Pancreas (tissue), 10 donors: Measurements from ENCODE around the gene TESMIN. TPM values are rescaled to one million over a fixed set of nuclear protein-coding genes. Genes with fewer than 3 reads are reported as not detected.
A peak's percentile ranks its signal among the peaks of the same experiment; 100 is the strongest.

Experiments used
- ATAC-seq, 4 donors: fragments of 200-7000 bp; cut with Tn5 transposase; one replicate each; pipeline versions ENCODE4 v1.8.0 to v1.9.1; 2020; ENCODE audit warnings: mild to moderate bottlenecking in 4 of 4, moderate library complexity in 4 of 4
- DNase-seq, 6 donors: peaks; one replicate each; pipeline ENCODE4 v3.0.0-alpha.2; 2020
- FAIRE-seq: peaks from 2 replicates; lab custom pipeline; 2012; peaks lifted over from hg19 to GRCh38; lab: Jason Lieb, UNC
- H3K27ac ChIP-seq, 4 donors: fragments of 200-600 bp; sonication (generic); 1 replicate in 3 of 4; 2 replicates in 1 of 4; pipeline versions ENCODE4 v1.5.0 to v1.8.0; 2020
- H3K27me3 ChIP-seq, 4 donors: fragments of 200-600 bp; one replicate each; pipeline ENCODE4 v1.8.0; 2021
- H3K36me3 ChIP-seq, 3 donors: fragments of 200-600 bp; sonication (generic) in 1 of 3; one replicate each; pipeline versions ENCODE4 v1.5.0 to v1.8.0; 2020 to 2021
- H3K4me1 ChIP-seq, 3 donors: fragments of 200-600 bp; one replicate each; pipeline ENCODE4 v1.8.0; 2021
- H3K4me3 ChIP-seq, 4 donors: fragments of 200-600 bp; sonication (generic) in 2 of 4; one replicate each; pipeline versions ENCODE4 v1.5.0 to v1.8.0; 2020 to 2021
- H3K9me3 ChIP-seq, 4 donors: fragments of 200-600 bp; one replicate each; pipeline ENCODE4 v1.8.0; 2021
- WGBS, 2 donors: extraction: QIAGEN DNeasy Blood & Tissue Kit; methylation state at CpG; one replicate each; pipeline ENCODE4 v1.1.7; 2013; 5-methylcytosine and 5-hydroxymethylcytosine counted together
- intact Hi-C, 3 donors: fragments of 100-400 bp; cut with DNase I; formaldehyde crosslinking; loops; one replicate each; pipeline versions ENCODE4 v1.11.1 to v1.14.2; 2022
- polyA plus RNA-seq, 2 donors: library from polyadenylated mRNA; stranded (reverse); fragments of 200-250 nt; gene quantifications; one replicate each; pipeline ENCODE4 v1.2.3, GENCODE V29; 2013
- total RNA-seq, 6 donors: library from RNA; stranded (reverse); fragmentation: NEBNext Ultra II Directional in 4 of 6; extraction: Animal tissue kit (Norgen Biotek cat#: 25700) in 4 of 6; gene quantifications; one replicate each; pipeline versions ENCODE4 v1.2.1 to v1.2.4, GENCODE V29; 2021 to 2023
- TF ChIP-seq, protein P1 (sequence below), 4 donors: fragments of 200-600 bp; sonication (generic) in 3 of 4; IDR thresholded peaks; one replicate each; pipeline versions ENCODE4 v1.5.0 to v1.8.0; 2021; ENCODE audit warnings: antibody characterized with exemption in 4 of 4
- donor health status: healthy with polysubstance abuse.
- donor health status: DM: no; HTN: no; CAD: no; lungs with moderate emphysema.
- donor health status: DM: no; HTN: no; CAD: no.
- donor health status: control.
- donor health status: control.
- donor health status: Bipolar disorder and iron deficiency.
- donor health status: DM: yes; HTN: yes; CAD: no.
- donor health status: DM: no; HTN: no; CAD: no.
- donor health status: DM: no; HTN: no; CAD: no.
- donor health status: DM: yes; HTN: yes; CAD: no.

Gene TESMIN
- total and polyA plus RNA-seq, 8 donors: 1.4 to 3.6 (median 1.9) TPM

DNA sequence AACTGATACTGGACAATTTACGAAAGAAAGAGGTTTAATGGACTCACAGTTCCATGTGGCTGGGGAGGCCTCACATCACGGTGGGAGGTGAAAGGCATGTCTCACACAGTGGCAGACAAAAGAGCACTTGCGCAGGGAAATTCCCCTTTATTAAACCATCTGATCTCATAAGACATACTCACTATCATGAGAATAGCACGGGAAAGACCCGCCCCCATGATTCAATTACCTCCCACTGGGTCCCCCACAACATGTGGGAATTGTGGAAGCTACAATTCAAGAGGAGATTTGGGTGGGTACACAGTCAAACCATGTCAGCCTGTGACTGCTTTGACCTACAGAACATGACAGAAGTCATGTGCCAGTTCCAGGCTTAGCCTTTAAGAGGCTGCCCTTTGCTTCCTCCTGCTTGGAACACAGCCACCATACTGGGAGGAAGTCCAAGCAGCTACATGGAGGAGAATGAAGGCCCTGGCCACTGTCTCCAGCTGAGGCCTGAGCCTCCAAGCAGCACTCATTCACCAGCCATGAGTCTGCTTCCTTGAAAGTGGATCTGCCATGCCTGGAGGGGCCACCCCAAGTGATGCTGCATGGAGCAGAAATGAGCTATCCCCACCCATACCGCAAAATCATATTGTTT is 77.9 kb downstream of the TESMIN start:
- FAIRE-seq (no peak), ATAC-seq (no peak), DNase-seq (peak in 1 of 6 donors; percentile 8)
- H3K9me3 ChIP-seq: no peaks in the 10 kb centered on the region
- H3K27me3 ChIP-seq: no peaks in the 10 kb centered on the region
- H3K4me1 ChIP-seq: no peaks in the 10 kb centered on the region
- no peak overlapping the region for H3K27ac ChIP-seq
- 85 to 89% methylated on average over 6 of the region's 6 CpGs for WGBS, 2 donors
- TF ChIP-seq, protein P1, sequence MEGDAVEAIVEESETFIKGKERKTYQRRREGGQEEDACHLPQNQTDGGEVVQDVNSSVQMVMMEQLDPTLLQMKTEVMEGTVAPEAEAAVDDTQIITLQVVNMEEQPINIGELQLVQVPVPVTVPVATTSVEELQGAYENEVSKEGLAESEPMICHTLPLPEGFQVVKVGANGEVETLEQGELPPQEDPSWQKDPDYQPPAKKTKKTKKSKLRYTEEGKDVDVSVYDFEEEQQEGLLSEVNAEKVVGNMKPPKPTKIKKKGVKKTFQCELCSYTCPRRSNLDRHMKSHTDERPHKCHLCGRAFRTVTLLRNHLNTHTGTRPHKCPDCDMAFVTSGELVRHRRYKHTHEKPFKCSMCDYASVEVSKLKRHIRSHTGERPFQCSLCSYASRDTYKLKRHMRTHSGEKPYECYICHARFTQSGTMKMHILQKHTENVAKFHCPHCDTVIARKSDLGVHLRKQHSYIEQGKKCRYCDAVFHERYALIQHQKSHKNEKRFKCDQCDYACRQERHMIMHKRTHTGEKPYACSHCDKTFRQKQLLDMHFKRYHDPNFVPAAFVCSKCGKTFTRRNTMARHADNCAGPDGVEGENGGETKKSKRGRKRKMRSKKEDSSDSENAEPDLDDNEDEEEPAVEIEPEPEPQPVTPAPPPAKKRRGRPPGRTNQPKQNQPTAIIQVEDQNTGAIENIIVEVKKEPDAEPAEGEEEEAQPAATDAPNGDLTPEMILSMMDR (IDR thresholded peaks at IDR 0.05): no peak
- intact Hi-C loops: no loop called here
- H3K36me3 ChIP-seq: no peaks in the 10 kb centered on the region
- no peak overlapping the region for H3K4me3 ChIP-seq

DNA sequence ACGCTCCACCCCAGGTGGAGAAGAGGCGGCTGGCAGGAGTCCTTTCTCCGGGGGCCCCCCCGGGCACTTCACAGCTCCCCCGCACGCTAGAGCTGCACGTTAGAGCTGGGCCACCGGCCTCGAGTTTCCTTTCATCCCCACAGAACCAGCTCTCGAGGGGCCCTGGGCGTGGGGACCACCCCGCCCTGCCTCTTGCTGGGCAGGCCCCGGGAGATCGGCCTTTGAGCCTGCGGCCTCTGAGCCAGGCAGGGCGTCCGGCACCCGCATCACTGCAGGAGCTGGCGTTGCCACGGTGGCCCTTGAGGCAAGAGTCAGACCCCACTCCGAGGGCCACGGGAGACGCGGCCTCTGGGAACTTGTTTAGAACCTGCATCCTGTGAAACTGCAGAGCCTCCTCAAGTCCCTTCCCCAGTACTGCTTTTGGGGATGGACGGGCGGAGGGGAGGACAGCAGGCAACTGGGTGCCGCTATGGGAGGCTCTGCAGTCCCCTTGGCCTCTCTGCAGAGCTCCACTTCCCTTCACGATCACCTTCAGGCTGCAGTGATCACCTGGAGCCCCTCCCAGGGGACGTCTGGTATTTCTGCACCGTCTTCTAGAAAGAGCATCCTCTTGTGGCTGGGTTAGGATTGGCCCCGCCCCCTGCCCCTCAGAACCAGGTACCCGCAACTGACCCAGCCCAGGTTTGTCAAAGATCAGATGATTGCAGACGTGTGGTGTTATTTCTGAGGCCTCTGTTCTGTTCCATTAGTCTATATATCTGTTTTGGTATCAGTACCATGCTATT is 80.9 kb downstream of the TESMIN start:
- peak in 1 of 6 donors; percentile 60 for DNase-seq
- Histone ChIP-seq H3K27ac (no peak overlapping the region), H3K4me1 (no peaks in the 10 kb centered on the region), H3K27me3 (no peaks in the 10 kb centered on the region), H3K9me3 (no peaks in the 10 kb centered on the region), H3K36me3 (no peaks in the 10 kb centered on the region), H3K4me3 (no peak overlapping the region)
- 71 to 77% methylated on average over 30 to 33 of the region's 33 CpGs for WGBS, 2 donors
- no peak for ATAC-seq
- TF ChIP-seq, protein P1 (IDR thresholded peaks at IDR 0.05): no peak
- intact Hi-C loops: no loop called here
- FAIRE-seq: no peak

DNA sequence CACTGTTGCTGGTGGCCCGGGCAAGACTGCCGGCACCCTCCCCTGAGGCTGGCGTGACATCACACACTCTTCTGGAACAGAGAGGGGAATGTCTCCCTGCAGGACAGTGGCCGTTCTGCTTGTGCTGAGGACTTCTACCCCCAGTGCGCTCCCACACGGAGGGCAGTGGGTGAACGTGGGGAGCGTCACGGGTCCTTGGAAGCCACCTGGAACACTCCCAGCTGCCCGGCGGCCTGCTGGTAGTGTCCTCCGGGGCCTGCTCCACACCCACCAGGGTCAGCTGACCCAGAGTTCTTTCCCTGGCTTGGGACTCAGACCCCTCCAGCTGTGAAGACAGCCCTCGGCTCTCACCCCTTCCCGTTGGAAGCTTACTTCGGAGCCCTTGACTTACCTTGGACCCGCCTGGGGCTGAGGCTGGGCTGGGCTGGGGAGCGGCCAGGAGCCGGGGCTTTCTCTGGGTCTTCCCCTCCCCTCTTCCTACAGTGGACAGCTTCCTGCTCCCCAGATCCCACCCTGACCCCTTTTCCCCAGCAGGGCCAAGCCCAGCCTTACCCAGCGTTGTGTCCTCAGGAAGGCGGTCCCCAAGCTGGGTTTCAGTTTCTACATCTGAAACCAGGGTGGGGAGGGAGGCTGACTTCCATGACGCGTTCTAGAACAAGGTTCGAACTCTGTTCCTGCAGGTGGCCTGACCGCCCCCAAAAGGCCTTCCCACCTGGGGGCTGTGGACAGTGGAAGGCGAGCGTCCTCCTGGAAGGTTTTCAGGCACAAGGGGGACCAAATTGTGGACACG is 81.8 kb downstream of the TESMIN start:
- DNase-seq: peak in 1 of 6 donors; percentile 43
- Histone ChIP-seq H3K4me1 (no peaks in the 10 kb centered on the region), H3K9me3 (no peaks in the 10 kb centered on the region), H3K27me3 (no peaks in the 10 kb centered on the region), H3K27ac (no peak overlapping the region), H3K36me3 (no peaks in the 10 kb centered on the region), H3K4me3 (no peak overlapping the region)
- 62 to 75% methylated on average over 22 to 27 of the region's 27 CpGs for WGBS, 2 donors
- intact Hi-C loops: no loop called here
- ATAC-seq: no peak
- FAIRE-seq: no peak
- TF ChIP-seq, protein P1 (IDR thresholded peaks at IDR 0.05): no peak

DNA sequence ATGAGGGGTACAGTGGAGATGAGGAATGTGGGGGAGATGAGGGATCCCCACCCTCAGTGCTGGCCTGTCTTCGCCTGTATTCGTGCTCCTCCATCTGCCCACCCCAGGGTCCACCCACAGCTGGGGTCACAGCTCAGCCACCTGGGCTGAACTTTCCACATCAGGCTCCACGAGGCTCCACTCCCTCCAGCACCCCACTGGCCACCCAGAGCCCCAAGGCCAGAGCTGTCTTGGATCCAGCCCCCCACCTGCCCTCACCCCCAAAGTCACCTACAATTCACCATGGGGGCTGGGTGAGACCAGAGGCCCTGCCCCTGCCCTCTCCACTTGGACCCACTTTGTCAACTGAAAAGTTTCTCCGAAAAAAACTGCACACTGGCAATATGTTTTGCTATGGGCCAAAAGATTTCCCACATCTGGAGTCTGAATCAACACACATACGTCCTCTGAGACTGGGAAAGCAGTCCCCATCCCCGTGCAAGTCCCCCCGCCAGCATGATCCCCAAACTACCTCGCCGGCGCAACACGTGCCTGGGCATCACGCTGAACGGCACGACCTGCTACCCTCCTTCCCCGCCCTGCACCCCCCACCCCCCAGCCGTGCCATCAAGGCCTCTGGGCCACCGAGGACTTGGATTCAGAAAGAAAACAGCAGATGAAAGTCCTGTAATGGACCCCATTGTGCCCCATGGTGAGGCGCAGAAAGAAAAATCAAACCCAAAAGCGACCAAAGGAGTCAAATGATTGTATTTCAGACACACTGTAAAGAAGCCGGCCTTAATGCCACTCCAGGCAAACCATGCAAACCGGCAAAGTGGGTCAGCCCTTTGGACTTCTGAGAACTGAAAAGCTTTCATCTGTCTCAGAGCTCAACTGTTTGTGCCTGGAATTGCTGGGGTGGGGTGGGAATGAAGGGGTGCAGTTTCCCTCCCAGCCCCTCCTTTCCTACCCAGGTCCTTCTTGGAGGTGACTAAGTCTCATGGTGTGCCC is 83.5 kb downstream of the TESMIN start:
- Histone ChIP-seq H3K4me1 (no peaks in the 10 kb centered on the region), H3K4me3 (no peak overlapping the region), H3K27ac (no peak overlapping the region), H3K9me3 (no peaks in the 10 kb centered on the region), H3K36me3 (no peaks in the 10 kb centered on the region), H3K27me3 (no peaks in the 10 kb centered on the region)
- TF ChIP-seq, protein P1 (IDR thresholded peaks at IDR 0.05): no peak
- DNase-seq (no peak), ATAC-seq (no peak), FAIRE-seq (no peak)
- WGBS, 2 donors: 66 to 70% methylated on average over 21 of the region's 21 CpGs
- intact Hi-C loops: no loop called here
